GM20000 (cell line): ENCODE data around the gene S100A2.

Experiments used
- DNase-seq: peaks from one replicate; pipeline ENCODE4 v3.0.0; 2012; ENCODE audit warnings: low spot score
- CTCF ChIP-seq: IDR thresholded peaks from 2 replicates; pipeline ENCODE4 v1.5.1; 2012; ENCODE audit warnings: mild to moderate bottlenecking, control low read depth; ENCODE audit errors: extremely low read depth, missing control alignments

Gene S100A2

GRCh38 chr1:153535242-153536011 is 30.2 kb downstream of the S100A2 start, which contains the start of gene S100A6:
Gene S100A6, minus strand, starts transcription at chr1:153535991. Its CDS starts 652 bp downstream, at chr1:153535339.
- no peak for TF ChIP-seq CTCF
- DNase-seq, result no peak

- TF ChIP-seq CTCF, result no peak
Observed at GRCh38 chr1:153534925-153535241, 30.8 kb downstream of the S100A2 start.

DNA sequence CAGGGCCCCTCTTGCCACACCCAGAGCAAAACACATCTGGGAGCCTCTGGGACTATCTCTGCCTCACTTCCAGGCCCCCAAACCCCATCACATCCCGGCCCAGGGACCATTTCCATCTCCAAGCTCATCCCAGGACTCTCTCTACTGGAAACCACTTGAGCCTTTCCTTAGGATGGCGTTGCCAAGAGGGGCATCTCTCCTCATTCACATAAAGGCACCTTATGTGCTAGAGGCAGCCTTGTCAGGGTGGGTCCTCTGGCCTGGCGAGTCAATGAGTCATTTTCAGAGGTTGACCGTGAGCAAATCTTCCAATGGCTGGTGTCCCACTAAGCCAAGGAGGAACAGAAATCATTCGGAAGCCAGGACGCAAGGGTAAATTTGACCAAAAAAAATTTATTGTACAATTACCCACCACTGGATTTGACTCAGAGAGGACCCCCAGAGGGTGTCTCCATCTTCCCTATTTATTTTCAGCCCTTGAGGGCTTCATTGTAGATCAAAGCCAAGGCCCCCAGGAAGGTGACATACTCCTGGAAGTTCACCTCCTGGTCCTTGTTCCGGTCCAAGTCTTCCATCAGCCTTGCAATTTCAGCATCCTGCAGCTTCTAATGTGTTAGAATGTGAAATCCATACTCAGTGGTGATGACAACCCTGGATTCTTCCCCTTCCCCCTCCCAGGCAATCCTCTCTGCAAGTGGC is 31.3 kb downstream of the S100A2 start:
- TF ChIP-seq CTCF, result no peak
- DNase-seq, result no peak

More at GRCh38 chr1:153534925-153535241, 30.8 kb downstream of the S100A2 start:
- no peak for DNase-seq

DNA sequence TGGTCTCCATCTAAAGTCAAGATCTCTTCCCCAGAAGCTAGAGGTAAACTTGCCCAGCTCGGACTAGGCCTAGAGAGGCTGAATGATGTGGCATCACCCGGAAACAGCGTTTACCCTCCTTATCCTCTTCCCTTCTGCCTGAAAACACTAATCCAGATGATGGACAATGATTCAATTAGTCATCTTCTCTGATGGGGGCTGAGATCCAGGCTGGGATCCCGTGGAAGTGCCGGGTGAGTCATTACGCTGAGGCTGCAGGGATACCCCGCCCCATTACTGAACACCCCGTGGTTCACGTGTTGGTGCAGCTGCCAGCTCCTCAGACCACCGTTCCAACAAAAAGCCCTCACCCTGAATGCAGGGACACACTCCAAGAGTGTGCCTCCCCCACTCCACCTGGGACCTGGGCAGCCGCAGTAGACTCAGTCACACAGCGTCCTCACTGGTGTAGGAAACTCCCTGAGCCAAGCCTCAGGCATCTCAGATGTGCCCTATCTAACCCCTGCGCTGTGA is 31.9 kb downstream of the S100A2 start:
- DNase-seq, result no peak
- no peak for TF ChIP-seq CTCF

GRCh38 chr1:153532769-153533599 is 32.7 kb downstream of the S100A2 start:
- TF ChIP-seq CTCF, result peak; percentile 80
- peak; percentile 81 for DNase-seq

GRCh38 chr1:153532181-153532580 is 33.5 kb downstream of the S100A2 start:
- DNase-seq, result no peak
- no peak for TF ChIP-seq CTCF
